ENCODE measurements around the gene SLC6A3.

DNA sequence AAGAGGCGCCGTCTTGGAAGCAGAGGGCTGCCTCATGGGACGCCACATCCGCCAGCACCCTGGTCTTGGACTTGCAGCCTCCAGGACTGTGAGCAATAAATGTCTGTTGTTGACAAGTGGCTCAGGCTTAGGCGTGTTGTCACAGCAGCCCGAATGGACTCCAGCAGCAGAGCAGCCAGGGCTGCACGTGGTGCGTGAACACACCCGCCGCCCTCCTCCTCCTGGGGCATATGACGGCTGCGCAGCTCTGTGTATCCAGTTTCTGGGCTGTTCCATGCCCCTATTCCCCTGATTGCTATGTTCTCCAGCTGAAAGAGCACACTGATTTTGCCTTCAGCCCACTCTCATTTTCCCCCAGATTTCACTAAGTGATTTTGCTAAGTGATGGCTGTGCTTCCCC, 64.3 kb downstream of the SLC6A3 start:
- no peak for TF ChIP-seq EZH2phosphoT487 (IDR thresholded peaks at IDR 0.05; ENCODE audit: low read depth)
- TF ChIP-seq, protein P1, sequence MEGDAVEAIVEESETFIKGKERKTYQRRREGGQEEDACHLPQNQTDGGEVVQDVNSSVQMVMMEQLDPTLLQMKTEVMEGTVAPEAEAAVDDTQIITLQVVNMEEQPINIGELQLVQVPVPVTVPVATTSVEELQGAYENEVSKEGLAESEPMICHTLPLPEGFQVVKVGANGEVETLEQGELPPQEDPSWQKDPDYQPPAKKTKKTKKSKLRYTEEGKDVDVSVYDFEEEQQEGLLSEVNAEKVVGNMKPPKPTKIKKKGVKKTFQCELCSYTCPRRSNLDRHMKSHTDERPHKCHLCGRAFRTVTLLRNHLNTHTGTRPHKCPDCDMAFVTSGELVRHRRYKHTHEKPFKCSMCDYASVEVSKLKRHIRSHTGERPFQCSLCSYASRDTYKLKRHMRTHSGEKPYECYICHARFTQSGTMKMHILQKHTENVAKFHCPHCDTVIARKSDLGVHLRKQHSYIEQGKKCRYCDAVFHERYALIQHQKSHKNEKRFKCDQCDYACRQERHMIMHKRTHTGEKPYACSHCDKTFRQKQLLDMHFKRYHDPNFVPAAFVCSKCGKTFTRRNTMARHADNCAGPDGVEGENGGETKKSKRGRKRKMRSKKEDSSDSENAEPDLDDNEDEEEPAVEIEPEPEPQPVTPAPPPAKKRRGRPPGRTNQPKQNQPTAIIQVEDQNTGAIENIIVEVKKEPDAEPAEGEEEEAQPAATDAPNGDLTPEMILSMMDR (IDR thresholded peaks at IDR 0.05; ENCODE audit: low read depth, low read length) = no peak

Measured in OCI-LY3 (cell line).